RCC 7860 (cell line): ENCODE data around the gene SLC52A3.

Experiments
- DNase-seq: peaks from one replicate; pipeline ENCODE4 v3.0.0-alpha.2; 2015; ENCODE audit warnings: low spot score
- FAIRE-seq: peaks from 2 replicates; lab custom pipeline; 2012; peaks lifted over from hg19 to GRCh38; lab: Jason Lieb, UNC

SLC52A3 gene

DNA sequence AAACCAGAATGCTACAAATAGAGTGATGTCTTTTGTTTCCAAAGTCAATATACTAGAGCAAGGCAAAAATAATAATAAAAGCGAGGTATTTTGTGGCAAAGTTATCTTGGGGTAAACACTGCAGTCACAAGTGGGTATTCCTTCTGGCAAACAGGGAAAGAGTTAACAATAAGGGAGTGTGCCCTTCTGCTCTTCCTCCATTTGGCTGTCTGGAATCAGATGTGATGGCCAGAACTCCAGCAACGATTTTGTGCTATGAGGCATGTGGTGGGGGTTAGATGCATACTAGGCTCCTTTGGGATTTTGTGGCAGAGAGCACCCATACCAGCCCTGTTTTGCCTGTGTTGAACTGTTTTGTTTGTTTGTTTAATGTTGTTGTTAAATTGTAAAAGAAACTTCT, 2.4 kb upstream of the SLC52A3 start:
- DNase-seq = no peak
- no peak for FAIRE-seq

DNA sequence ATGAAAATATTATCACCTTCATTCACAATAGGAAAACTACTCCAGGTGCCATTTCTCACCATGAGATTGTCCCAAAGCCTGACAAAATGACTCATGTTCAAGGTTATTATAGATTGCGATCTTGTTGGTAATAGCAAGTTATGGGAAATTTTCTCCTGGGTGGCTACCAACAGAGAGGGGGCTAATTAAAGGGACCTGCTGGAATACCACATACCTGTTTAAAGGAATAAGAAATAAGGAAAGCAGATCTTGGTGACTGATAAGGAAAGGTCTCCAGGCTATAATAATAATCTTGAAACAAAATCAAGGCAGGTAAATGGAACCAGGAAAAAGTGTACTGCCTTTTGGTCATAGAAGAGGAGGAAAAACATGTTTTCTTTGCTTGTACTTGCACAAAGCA, 1.4 kb downstream of the SLC52A3 start:
- FAIRE-seq (no peak), DNase-seq (no peak)

DNA sequence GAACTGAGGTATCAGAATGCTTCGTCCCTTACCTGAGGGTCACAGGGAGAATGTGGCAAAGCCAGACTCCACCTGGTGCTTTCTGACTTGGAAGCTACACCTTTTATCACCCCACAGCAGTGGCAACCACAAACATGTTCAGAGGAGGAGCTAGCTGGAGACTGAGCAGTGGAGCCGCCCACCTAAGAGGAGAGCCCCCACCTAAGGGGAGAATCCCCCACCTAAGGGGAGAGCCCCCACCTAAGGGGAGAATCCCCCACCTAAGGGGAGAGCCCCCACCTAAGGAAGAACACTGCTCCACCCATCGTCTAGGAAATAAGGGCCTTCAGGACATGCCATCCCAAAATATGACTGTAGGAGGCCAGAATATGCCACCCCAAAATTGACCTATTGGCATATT, 4.0 kb downstream of the SLC52A3 start:
- FAIRE-seq (no peak), DNase-seq (no peak)

DNA sequence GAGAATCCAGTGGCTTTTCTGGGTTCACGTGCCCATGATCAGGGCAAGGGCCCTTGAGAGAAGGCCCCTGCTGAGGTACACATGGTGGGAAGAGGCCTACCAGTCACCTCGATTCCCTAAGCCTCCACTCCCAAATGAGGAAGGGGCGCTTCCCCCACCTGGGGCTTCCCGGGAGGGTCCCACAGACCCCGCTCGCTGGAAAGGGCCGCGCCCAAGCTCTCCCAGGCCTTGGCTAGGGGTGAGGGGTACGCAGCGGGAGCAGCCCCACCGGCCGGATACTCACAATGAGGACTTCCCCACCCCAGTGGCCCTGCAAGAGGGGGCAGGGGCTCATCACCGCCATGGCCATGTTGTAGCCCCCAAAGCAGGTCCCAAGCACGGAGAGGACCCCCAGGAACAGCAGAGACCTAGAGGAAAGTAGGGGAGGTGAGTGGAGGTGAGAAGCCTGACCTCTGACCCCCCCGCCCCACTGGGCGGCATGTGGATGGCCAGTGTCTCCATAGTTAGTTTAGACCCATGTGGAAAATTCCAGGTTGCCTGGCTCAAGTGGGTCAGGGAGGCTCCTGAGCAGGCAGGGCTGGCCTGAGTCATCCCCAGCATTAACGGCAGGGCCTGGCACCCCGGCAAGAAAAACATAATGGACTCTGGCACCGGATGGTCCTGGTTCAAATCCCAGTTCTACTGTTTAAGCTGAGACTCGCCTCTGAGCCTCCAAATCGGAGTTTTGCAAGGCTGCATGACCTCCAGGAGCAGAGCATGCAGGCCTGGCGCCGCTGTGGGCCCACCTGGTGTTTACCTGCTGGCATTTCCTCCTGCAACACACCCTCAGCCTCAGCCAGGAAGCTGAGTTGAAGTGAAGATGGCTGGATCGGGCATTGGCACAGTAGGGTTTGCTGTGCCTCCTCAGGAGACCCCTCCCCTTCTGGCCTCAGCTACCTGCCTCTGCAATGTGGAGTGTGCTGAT, 6.6 kb downstream of the SLC52A3 start:
- no peak for FAIRE-seq
- no peak for DNase-seq

DNA sequence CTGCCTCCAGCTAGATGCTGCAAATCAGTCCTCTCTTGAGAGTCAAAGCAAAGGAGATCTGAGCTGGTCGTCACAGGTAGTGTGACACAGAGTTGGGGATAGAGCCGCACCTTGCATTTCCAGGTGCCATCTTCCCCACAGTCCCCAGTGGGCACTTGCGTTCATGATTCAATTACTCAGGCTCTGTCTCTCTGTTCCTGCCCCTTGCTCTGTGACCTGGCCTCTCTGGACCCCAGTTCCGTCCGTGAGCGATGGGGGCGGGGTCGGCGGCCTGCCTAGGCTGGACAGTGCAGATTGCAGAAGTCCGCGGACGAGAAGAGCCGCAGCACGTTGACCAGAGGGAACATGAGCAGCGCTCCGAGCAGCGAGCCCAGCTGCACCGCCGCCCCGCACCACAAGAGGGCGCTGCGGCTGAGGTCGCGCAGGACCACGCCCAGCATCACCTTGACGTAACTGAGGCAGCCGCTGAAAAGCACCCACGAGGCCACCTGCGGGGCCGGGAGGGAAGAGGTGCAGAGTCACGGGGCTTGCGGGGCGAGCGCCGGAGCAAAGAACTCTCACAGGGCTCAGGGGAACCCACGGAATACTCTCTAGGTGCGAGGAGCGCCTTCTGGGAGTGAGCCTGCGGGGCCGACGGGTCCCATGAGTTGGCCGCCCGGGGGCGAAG, 7.4 kb downstream of the SLC52A3 start:
- FAIRE-seq (no peak), DNase-seq (no peak)

DNA sequence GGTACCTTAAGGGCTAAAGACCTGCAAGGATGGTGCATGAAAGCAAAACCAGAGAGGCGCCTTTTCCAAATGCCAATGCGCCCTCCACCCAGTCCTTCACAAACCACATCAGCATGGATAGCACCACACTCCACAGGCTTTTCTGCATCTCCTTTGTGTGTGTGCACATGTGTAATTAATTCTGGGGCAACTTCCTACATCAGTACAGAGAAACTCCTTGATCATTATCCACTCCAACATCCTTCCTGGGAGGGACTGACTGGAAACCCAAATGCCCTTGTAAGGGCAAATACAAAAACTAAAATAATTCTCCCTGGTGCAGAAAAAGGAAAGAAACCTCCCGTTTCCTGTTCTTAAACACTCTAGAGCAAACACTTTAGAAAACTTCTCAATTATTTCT, 10.8 kb downstream of the SLC52A3 start:
- DNase-seq (no peak), FAIRE-seq (no peak)

DNA sequence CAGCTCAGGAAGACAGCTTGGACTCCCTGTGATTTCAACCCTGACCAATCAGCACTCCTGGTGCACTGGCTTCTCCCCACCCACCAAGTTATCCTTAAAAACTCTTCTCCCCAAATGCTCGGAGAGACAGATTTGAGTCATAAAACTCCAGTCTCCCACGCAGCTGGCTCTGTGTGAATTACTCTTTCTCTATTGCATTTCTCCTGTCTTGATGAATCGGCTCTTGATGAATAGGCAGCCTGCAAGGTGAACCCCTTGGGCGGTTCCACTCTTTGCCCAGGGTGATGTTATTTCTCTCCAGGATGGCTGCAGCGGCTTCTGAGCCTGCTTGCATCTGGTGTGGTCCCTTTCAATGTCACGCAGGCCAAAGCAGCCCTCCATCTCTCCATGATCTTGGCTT, 12.4 kb downstream of the SLC52A3 start:
- FAIRE-seq (no peak), DNase-seq (no peak)

DNA sequence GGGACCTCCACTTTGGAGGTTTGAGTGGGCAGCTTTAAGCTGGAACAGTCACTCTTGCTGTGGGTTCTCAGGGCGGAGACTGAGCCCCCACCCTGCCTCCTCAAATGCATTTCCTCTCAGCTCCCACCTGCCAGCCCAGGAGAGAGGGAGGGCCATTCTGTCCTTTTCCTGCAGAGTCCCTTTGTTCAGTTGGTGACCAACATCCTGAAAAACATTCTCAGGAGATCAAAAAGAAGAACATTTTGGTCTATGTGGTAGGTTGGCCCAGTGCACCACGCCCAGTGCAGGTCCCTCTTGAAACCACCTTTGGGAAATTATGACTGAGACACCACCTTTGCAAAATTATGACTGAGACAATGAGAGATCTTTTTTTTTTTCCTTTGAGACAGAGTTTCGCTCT, 13.4 kb downstream of the SLC52A3 start:
- DNase-seq (no peak), FAIRE-seq (no peak)

DNA sequence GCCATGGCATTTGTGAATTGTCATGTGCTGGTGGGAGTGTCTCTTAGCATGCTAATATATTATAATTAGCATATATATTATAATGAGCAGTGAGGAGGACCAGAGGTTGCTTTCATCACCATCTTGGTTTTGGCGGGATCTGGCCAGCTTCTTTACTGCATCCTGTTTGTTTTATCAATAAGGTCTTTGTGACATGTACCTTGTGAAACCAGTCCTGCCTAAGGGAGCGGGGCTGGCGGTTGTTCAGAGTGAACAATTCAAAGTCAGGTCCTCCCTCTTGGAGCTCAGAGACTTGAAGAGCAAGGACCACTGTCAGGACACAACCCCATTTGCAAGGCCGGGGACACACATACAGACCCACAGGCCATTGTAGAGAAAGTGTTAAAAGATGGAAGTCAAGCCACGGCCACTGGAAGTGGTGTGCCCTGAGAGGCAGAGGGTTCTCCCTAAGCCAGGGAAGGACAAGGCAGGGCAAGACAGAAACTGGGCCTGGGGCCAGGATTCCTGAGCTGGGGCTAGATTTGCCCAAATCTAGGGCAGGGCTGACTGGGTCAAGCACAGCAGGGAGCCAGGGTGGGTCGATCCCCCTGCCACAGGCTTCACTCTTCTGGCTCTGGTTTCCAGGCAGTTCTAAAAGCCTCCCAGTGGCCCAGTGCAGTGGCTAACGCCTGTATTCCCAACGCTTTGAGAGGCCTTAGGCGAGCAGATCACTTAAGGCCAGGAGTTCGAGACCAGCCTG, 14.2 kb downstream of the SLC52A3 start:
- FAIRE-seq (no peak), DNase-seq (no peak)

DNA sequence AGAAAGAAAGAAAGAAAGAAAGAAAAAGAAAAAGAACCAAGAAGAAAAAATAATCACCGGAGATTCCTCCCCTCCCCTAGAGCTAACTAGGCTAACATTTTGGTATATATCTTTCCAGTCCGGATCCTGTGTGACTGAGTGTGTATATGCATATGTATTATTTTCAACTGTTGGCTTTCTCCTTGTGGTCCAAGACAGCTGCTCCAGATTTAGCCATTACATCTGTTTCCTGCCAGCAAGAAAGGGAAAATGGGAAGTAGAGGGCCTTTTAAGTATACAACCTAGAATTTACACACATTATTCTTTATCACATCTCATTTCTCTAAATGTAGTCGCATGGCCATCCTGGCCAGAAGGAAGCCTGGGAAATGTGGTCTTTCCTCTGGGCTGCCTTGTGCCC, 15.2 kb downstream of the SLC52A3 start:
- no peak for FAIRE-seq

DNA sequence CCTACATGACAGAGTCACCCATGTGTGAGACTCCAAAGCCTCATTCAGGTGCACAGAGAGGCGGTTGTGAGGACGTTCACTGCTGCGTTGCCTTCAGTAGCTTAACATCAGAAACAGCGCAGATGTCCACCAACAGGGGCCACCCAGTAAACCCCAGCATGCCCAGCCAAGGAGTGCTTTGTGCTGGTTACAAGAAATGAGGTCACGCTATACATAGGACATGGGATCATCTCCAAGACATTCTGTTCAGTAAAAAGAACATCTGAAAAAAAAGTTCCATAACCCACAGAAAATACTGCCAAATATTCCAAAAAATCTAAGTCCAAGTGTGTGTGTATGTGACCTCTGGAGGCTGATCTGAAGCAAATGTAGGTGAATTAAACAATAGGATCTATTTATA, 16.0 kb downstream of the SLC52A3 start:
- DNase-seq = no peak
- FAIRE-seq = no peak

More for the DNA sequence above, 15.2 kb downstream of the SLC52A3 start:
- DNase-seq = no peak

DNA sequence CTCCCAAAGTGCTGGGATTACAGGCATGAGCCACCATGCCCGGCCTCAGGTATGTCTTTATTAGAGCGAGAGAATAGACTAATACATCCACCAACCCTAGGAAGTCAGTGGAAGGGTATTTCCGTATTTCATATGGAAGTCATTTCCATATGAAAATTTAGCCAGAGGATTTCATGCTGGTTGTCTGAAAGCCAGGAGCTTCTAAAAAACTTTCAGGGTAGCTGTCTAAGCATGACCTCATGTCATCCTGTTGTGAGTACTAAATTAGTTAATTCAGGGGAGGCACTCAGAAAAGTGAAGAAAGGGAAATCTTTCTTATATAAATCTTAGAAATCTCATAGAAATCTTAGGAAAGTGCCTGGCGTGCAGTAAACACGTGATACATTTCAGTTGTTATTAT, 16.5 kb downstream of the SLC52A3 start:
- DNase-seq (no peak), FAIRE-seq (no peak)

DNA sequence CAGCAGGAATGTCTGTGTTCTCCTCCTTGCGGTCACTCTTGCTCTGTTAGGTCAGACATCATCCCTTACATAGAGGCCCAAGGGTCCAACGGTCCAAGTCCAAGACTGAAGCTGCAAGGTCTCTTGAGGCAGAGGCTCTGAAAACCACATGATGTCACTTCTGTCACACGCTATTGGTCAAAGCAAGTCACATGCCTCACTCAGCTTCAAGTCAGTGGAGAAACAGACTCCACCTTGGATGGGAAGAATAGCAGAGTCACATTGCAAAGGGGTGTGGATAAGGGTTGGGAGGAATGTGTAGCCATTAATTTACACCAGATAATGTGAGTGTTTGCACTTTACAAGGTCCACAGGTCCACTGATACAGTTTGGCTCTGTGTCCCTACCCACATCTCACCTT, 17.5 kb downstream of the SLC52A3 start:
- FAIRE-seq (no peak), DNase-seq (no peak)

DNA sequence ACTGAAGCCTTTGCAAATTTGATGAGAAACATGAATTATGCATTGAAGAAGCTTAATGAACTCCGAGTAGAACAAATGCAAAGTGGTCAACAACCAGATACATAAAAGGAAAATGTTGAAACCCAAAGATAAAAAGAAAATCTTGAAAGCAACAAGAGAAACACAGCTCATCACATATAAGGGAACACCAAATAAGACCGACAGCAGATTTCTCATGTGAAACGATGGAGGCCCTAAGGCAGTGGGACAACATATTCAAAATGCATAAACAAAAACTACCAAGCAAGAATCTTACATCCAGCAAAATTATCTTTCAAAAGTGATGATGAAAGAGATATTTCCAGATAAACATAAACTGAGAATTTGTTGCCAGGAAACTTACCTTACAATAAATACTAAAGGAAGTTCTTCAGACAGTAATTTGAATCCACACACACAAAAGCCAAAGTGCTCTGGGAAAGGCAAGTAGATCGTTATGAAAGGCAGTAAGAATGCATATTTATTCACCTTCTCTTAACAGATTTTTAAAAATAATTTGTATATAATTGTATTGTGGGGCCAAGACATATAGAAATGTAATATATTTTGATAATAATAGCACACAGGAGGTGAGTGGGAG, 22.5 kb downstream of the SLC52A3 start:
- FAIRE-seq (no peak), DNase-seq (no peak)

DNA sequence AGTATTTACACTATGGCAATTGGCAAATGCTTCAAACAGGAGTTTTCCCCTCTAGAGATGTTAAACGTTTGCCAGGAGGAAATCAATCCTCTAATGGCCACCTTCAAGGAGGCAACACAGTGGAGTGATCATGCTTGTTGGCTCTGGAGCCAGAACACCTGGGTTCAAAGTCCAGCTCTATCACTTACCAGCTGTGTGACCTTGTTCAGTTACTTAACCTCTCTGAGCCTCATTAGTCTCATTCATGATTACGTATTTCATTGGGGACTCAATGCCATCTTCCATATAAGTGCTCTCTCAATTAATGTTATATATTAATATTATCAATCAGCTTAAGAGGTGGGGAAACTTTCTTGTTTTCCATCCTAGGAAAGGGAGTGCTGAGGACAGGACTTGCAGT, 26.1 kb downstream of the SLC52A3 start:
- FAIRE-seq (no peak), DNase-seq (no peak)

DNA sequence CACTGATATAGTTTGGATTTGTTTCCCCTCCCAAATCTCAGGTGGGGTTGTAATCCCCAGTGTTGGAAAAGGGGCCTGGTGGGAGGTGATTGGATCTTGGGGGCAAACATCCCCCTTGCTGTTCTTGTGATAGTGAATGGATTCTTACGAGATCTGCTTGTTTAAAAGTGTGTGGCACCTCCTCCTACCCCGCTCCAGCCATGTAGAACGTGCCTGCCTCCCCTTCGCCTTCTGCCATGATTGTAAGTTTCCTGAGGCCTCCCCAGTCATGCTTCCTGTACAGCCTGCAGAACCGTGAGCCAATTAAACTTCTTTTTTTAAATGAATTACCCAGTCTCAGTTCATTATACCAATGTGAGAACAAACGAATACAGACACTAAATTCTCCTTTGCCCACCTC, 26.7 kb downstream of the SLC52A3 start:
- no peak for FAIRE-seq
- no peak for DNase-seq

DNA sequence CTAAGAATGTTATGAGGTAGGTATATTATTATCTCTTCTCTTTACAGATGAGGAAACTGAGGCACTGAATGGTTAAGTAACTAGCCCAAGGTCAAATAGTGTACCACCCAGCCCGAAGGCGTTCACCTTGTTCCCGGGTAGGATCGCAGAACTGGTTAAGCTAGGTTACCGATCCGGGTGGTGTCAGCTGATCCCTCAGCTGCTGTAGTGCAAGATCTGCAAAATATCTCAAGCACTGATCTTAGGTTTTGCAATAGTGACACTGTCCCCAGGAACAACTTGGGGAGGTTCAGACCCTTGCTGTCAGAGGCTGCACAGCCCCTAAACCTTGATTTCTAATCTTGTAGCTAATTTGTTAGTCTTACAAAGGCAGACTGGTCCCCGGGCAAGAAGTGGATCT, 28.1 kb downstream of the SLC52A3 start:
- FAIRE-seq = no peak
- no peak for DNase-seq

DNA sequence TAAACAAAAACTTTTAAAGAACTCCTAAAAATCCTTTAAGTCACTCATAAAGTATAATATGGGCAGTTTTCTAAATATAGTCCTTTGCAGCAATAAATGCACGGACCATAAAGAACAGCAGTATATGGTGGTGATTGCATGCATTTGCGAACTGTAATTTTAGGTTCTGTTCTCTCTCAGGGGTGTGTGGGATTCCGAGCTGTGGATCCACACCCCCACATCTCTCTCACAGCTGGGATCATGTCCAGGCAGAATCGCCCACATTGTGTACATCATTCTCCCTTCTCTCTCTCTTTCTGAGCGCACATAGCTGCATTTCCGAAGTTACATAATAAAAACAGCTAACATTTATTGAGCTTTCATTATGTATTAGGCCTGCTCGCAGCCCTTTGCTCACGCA, 28.6 kb downstream of the SLC52A3 start:
- DNase-seq (no peak), FAIRE-seq (no peak)

DNA sequence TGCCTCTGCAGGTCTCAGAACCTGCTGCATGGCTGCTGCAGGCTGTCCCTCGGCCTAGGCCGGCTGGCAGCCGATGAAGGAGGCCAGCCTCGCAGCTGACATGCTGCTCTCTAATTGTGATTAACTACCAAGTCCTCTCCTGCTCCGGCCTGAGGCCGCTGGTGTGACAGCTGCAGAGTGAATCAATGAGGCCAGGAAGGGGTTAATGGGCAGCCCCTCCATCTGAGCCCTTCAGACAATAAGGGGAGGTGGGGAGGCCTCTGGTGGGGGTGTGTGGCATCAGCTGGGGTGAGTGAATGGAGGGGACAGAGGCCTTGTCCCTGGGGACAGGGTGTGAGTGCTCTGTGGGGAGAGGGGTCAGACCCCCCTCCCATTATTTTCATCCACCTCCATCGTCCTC, 34.4 kb downstream of the SLC52A3 start:
- FAIRE-seq (no peak), DNase-seq (no peak)

DNA sequence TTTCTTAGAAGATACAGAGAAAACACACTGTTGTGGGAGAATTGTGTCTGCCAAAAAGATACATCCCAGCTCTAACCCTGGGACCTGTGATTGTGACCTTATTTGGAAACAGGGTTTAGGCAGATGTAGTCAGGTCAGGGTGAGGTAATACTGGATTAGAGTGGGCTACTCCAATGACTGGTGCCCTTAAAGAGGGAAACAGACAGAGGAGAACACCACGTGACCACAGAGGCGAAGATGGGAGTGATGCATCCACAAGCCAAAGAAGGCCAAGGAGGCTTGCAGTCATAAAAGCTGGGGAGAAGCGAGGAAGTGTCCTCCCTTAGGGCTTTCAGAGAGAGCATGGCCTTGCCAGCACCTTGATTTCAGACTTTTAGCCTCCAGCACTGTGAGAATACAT, 35.6 kb downstream of the SLC52A3 start:
- FAIRE-seq = no peak
- DNase-seq = no peak

DNA sequence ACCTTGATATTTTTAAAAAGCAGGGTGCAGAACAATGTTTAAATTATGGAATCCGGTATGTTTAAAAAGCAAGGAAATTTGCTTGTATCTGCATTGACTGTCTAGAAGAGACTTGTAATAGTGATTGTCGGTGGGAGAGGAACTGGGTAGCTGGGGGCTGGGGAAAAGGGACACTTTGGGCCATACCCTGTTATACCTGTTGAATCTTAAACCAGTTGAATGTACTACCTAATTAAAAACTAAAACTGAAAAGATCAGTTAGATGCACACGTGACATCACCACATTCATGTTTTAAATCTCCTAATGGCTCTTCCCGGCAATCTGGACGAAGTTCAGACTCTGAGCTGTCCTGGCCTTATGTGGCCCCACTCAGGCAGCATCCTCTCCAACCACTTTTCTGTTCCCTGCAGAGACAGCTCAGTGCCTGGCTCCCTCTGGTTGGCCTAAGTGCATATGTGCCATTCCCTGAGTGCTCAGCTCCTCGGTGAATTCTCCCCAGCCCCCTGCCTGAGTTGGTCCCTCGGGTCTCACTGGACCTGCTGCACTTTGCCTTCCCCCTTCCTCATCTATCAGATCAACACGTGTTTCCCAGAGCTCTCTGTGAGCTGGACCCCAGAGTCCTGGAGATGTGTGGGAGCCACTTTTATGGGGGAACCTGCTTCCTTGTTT, 36.3 kb downstream of the SLC52A3 start:
- FAIRE-seq = no peak
- DNase-seq = no peak
